ENCODE results near the gene PTGDR2.

PTGDR2 gene

GRCh38 chr11:60809691-60810090 lies 46.1 kb downstream of the PTGDR2 start:
- no peak for DNase-seq (ENCODE audit: low read depth)

GRCh38 chr11:60809249-60809648 lies 46.5 kb downstream of the PTGDR2 start:
- DNase-seq (ENCODE audit: low read depth): no peak

GRCh38 chr11:60803273-60803936 lies 52.3 kb downstream of the PTGDR2 start:
- no peak for DNase-seq (ENCODE audit: low read depth)

- DNase-seq (ENCODE audit: low read depth): no peak
These were observed 54.6 kb downstream of the PTGDR2 start for GRCh38 chr11:60801194-60801593.

Data from activated T-cell treated with anti-CD3 and anti-CD28 coated beads for 24 hours (primary cell).